GM18505 (cell line): ENCODE results near the gene ACTL8.

Experiments used
- ATAC-seq: cut with Tn5 transposase; IDR thresholded peaks from one replicate; pipeline ENCODE4 v1.9.1; 2021; ENCODE audit not compliant: unreplicated experiment
- POLR2A ChIP-seq: IDR thresholded peaks from 4 replicates; pipeline ENCODE4 v1.6.1; 2011; ENCODE audit warnings: borderline replicate concordance; ENCODE audit not compliant: insufficient read depth, insufficient read length; ENCODE audit errors: extremely low read depth

The ACTL8 gene

GRCh38 chr1:17725811-17726582 is 29.1 kb upstream of the ACTL8 start:
- ATAC-seq: no peak
- TF ChIP-seq POLR2A: no peak

GRCh38 chr1:17728123-17728712 is 26.9 kb upstream of the ACTL8 start:
- no peak for TF ChIP-seq POLR2A
- no peak for ATAC-seq

GRCh38 chr1:17729248-17729647 is 25.9 kb upstream of the ACTL8 start:
- ATAC-seq: no peak
- no peak for TF ChIP-seq POLR2A

DNA sequence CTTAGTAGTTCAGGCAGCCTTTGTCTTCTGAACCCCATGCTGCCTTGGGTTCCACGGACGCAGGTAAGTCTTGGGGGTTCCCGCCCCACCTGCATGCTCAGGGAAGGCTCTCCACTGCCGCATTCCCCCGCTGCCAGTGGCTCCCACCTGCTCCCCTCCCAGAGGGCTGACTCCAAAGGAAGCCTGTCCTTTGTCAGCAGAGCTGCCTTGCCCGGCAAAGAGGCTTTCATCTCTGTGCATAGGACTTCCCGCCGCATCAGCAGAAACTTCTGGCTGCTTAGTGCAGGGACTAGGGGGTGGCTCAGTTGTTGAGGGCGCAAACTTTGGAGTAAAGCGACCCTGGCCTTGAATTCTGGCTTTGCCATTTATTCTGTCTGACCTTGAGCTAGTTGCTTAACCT is 25.2 kb upstream of the ACTL8 start:
- ATAC-seq: no peak

GRCh38 chr1:17731460-17731859 is 23.7 kb upstream of the ACTL8 start:
- TF ChIP-seq POLR2A: no peak

More for the DNA sequence above, 25.2 kb upstream of the ACTL8 start:
- no peak for TF ChIP-seq POLR2A

DNA sequence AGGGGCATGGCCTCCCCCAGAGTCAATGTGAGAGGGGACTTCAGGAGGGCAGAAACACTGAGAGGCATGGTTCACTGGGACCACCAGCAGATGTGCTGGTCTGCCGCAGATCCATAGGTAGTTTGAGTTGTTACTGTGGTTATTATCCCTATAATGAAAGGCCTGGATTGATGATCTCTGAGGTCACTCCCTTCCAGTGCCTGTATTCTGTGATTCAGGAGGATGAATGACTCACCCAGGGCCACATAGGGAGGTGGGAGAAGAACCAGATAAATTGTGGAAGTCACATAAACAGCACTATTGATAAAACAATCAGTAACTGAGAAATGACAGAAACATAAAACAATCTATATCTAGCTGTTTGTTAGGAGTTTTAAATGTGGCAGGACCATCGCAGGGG is 22.7 kb upstream of the ACTL8 start:
- ATAC-seq: no peak
- TF ChIP-seq POLR2A: no peak

More at GRCh38 chr1:17731460-17731859, 23.7 kb upstream of the ACTL8 start:
- ATAC-seq: no peak

GRCh38 chr1:17733661-17734060 is 21.5 kb upstream of the ACTL8 start:
- no peak for TF ChIP-seq POLR2A
- ATAC-seq: no peak

GRCh38 chr1:17734609-17735008 is 20.5 kb upstream of the ACTL8 start:
- no peak for TF ChIP-seq POLR2A
- ATAC-seq: no peak

GRCh38 chr1:17735348-17735747 is 19.8 kb upstream of the ACTL8 start:
- ATAC-seq: no peak
- TF ChIP-seq POLR2A: no peak

DNA sequence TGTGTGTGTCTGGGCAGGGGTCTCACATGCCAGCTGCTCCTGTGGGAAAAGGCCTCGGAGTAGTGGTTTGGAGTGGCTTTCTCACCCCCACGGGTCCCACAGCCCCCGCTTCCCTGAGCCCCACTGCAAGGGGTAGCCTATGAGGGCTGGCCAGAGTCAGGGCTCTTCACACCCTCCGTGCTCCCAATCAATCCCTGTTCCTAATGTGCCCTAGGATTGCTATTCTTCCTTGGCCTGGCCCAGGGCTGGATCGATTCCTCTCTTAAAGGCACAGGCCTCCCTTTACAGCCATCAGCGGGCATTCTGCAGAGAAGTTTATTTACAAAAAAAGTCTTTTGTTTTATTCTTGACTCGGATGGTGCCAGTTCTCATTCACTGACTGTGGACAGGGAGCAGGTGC is 19.3 kb upstream of the ACTL8 start:
- ATAC-seq: no peak
- no peak for TF ChIP-seq POLR2A

DNA sequence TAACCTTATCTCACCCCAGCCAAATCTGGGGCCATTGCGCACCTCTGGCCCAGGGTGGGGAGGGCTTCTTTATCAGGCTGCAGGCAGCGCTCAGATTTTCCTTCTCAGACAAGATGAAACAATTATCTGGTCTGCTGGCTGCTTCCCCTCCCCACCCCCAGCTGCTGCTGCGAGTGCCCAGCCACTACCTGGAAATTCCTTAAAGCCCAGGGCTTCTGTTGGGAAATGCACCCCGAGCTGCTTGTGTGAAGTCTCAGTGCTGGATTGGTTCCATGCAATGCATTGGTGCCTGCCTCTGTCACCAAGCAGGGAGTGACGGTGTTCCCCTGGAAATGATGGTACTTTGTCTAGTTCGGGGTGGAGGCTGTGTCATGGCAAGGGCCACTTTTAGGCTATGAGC is 18.5 kb upstream of the ACTL8 start:
- TF ChIP-seq POLR2A: no peak
- ATAC-seq: no peak

GRCh38 chr1:17739050-17739449 is 16.1 kb upstream of the ACTL8 start:
- no peak for ATAC-seq
- TF ChIP-seq POLR2A: no peak

- no peak for ATAC-seq
- TF ChIP-seq POLR2A: no peak
Measured at GRCh38 chr1:17741052-17741451, 14.1 kb upstream of the ACTL8 start.

- TF ChIP-seq POLR2A: no peak
- no peak for ATAC-seq
Measured at GRCh38 chr1:17742583-17742982, 12.6 kb upstream of the ACTL8 start.
